Thyroid gland (tissue), 4 donors: ENCODE measurements around the gene WNT9B. TPM values are rescaled to one million over a fixed set of nuclear protein-coding genes. Genes with fewer than 3 reads are reported as not detected.

ENCODE experiments used
- DNase-seq, 2 donors: peaks; one replicate each; pipeline ENCODE4 v3.0.0-alpha.2; 2019
- H3K27ac ChIP-seq, 3 donors: fragments of 200-600 bp; sonication (generic); 1 replicate in 2 of 3; 2 replicates in 1 of 3; pipeline ENCODE4 v1.5.1; 2016 to 2019; ENCODE audit warnings: mild to moderate bottlenecking in 1 of 3, moderate library complexity in 1 of 3
- H3K27me3 ChIP-seq: fragments of 200-600 bp; sonication (generic); one replicate; pipeline ENCODE4 v1.5.1; 2019
- H3K36me3 ChIP-seq, 2 donors: fragments of 200-600 bp; sonication (generic); one replicate each; pipeline ENCODE4 v1.5.1; 2016 to 2019
- H3K4me1 ChIP-seq, 2 donors: fragments of 200-600 bp; sonication (generic); one replicate each; pipeline ENCODE4 v1.5.1; 2017 to 2019
- H3K4me3 ChIP-seq, 3 donors: fragments of 200-600 bp; sonication (generic); replicated peaks in 1 of 3; 1 replicate in 2 of 3; 2 replicates in 1 of 3; pipeline ENCODE4 v1.5.1; 2016; ENCODE audit warnings: mild to moderate bottlenecking in 1 of 3
- H3K9me3 ChIP-seq: fragments of 200-600 bp; sonication (generic); one replicate; pipeline ENCODE4 v1.5.1; 2017
- POLR2A ChIP-seq, 2 donors: fragments of 450-650 bp; IDR thresholded peaks; one replicate each; pipeline ENCODE4 v1.6.1; 2017; ENCODE audit warnings: antibody characterized with exemption in 2 of 2, mild to moderate bottlenecking in 2 of 2, moderate library complexity in 1 of 2
- WGBS, 2 donors: methylation state at CpG; one replicate each; pipeline ENCODE4 v1.1.5; 2017; 5-methylcytosine and 5-hydroxymethylcytosine counted together
- intact Hi-C: fragments of 100-400 bp; cut with DNase I; formaldehyde crosslinking; loops from one replicate; pipeline ENCODE4 v1.15.1; 2023
- total RNA-seq, 4 donors: library from RNA; depleted of rRNA; stranded (reverse); fragments of >200 nt; gene quantifications; one replicate each; pipeline ENCODE4 v1.2.3, GENCODE V29; 2016
- TF ChIP-seq, protein P1 (sequence below), 6 experiments: fragments of 200-600 bp in 3 of 6; fragments of 450-650 bp in 3 of 6; sonication (generic) in 3 of 6; IDR thresholded peaks; one replicate each; pipeline ENCODE4 v1.5.1; 2016 to 2019; ENCODE audit warnings: antibody characterized with exemption in 6 of 6, mild to moderate bottlenecking in 2 of 6, inconsistent platforms in 1 of 6, moderate library complexity in 1 of 6

The WNT9B gene
- total RNA-seq, 4 donors from 2014 or later = 1.2 TPM; not detected in 3

GRCh38 chr17:46865100-46865499 lies 13.7 kb downstream of the WNT9B start:
- Histone ChIP-seq H3K36me3 (no peaks in the 10 kb centered on the region), H3K27ac (no peak overlapping the region), H3K4me3 (no peak overlapping the region), H3K4me1 (no peaks in the 10 kb centered on the region), H3K27me3 (no peaks in the 10 kb centered on the region), H3K9me3 (no peaks in the 10 kb centered on the region)
- intact Hi-C loops = no loop called here
- WGBS, 2 donors = 22 to 28% methylated on average over 8 of the region's 8 CpGs
- TF ChIP-seq, protein P1, sequence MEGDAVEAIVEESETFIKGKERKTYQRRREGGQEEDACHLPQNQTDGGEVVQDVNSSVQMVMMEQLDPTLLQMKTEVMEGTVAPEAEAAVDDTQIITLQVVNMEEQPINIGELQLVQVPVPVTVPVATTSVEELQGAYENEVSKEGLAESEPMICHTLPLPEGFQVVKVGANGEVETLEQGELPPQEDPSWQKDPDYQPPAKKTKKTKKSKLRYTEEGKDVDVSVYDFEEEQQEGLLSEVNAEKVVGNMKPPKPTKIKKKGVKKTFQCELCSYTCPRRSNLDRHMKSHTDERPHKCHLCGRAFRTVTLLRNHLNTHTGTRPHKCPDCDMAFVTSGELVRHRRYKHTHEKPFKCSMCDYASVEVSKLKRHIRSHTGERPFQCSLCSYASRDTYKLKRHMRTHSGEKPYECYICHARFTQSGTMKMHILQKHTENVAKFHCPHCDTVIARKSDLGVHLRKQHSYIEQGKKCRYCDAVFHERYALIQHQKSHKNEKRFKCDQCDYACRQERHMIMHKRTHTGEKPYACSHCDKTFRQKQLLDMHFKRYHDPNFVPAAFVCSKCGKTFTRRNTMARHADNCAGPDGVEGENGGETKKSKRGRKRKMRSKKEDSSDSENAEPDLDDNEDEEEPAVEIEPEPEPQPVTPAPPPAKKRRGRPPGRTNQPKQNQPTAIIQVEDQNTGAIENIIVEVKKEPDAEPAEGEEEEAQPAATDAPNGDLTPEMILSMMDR (IDR thresholded peaks at IDR 0.05) = no peak
- no peak for TF ChIP-seq POLR2A (IDR thresholded peaks at IDR 0.05)
- DNase-seq = no peak

GRCh38 chr17:46866325-46866724 lies 14.9 kb downstream of the WNT9B start:
- intact Hi-C loops = no loop called here
- no peaks in the 10 kb centered on the region for H3K36me3 ChIP-seq
- H3K27me3 ChIP-seq = no peaks in the 10 kb centered on the region
- no peaks in the 10 kb centered on the region for H3K4me1 ChIP-seq
- WGBS, 2 donors = 78 to 84% methylated on average over 8 of the region's 8 CpGs
- no peaks in the 10 kb centered on the region for H3K9me3 ChIP-seq
- H3K4me3 ChIP-seq = no peak overlapping the region
- H3K27ac ChIP-seq = no peak overlapping the region
- no peak for DNase-seq
- TF ChIP-seq, protein P1 (IDR thresholded peaks at IDR 0.05) = no peak
- no peak for TF ChIP-seq POLR2A (IDR thresholded peaks at IDR 0.05)

DNA sequence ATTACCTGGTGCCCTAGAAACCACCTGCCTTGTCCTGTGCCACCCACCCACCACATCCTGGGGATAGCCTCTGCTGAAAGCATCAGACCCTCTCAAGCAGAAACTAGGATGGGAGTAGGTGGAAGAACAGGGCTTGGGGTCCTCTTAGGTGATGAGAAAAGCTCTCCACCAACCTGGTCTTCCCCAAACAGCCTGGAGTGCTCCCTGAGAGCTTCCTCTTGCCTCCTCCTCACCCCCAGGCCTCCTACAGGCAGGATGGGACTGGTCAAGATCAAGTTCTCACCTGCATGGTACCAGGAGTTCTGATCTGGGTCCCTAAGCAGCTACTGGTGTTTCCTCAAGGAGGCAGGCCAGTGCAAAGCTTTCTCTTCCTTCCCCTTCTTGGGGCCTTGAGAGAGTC lies 15.4 kb downstream of the WNT9B start:
- TF ChIP-seq POLR2A (IDR thresholded peaks at IDR 0.05) = no peak
- TF ChIP-seq, protein P1 (IDR thresholded peaks at IDR 0.05) = no peak
- intact Hi-C loops = no loop called here
- Histone ChIP-seq H3K27ac (no peak overlapping the region), H3K4me3 (no peak overlapping the region), H3K4me1 (no peaks in the 10 kb centered on the region), H3K36me3 (no peaks in the 10 kb centered on the region), H3K9me3 (no peaks in the 10 kb centered on the region), H3K27me3 (no peaks in the 10 kb centered on the region)
- DNase-seq = no peak

GRCh38 chr17:46868689-46869187 lies 17.4 kb downstream of the WNT9B start:
- Histone ChIP-seq H3K27ac (no peak overlapping the region), H3K4me1 (no peaks in the 10 kb centered on the region), H3K9me3 (no peaks in the 10 kb centered on the region), H3K27me3 (no peaks in the 10 kb centered on the region), H3K4me3 (no peak overlapping the region), H3K36me3 (no peaks in the 10 kb centered on the region)
- TF ChIP-seq POLR2A (IDR thresholded peaks at IDR 0.05) = no peak
- TF ChIP-seq, protein P1 (IDR thresholded peaks at IDR 0.05) = no peak
- intact Hi-C loops = no loop called here
- no peak for DNase-seq
- WGBS, 2 donors = 68 to 83% methylated on average over 5 of the region's 6 CpGs

DNA sequence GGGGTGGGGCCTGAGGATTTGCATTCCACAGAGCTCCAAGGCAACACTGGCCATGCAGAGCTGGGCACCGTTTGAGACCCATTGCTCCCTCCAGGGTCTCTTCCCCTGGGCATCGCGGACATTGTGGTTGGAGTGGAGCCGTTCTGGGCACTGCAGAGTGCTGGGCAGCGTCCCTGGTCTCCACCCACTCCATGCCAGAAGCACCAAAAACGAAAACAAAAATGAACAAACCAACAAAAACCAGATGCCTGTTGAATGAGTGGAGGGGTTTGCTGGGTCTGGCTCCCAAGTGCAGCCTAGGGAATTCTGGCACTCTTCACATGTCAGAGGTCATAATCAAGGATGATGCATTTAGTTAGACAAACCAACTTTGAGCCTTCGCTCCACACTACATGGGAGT lies 17.9 kb downstream of the WNT9B start:
- no peak overlapping the region for H3K27ac ChIP-seq
- H3K9me3 ChIP-seq = no peaks in the 10 kb centered on the region
- no peak overlapping the region for H3K4me3 ChIP-seq
- TF ChIP-seq POLR2A (IDR thresholded peaks at IDR 0.05) = no peak
- TF ChIP-seq, protein P1 (IDR thresholded peaks at IDR 0.05) = no peak
- no peak for DNase-seq
- H3K27me3 ChIP-seq = no peaks in the 10 kb centered on the region
- no peaks in the 10 kb centered on the region for H3K4me1 ChIP-seq
- no peaks in the 10 kb centered on the region for H3K36me3 ChIP-seq
- 59 to 73% methylated on average over 5 to 7 of the region's 7 CpGs for WGBS, 2 donors
- intact Hi-C loops = no loop called here
